HG03060 (cell line): ENCODE measurements around the gene CD46.

Experiments used
- ATAC-seq: cut with Tn5 transposase; IDR thresholded peaks from one replicate; pipeline ENCODE4 v1.9.1; 2021; ENCODE audit warnings: low read depth, moderate number of reproducible peaks; ENCODE audit not compliant: unreplicated experiment

Gene CD46

GRCh38 chr1:207793327-207793726, 41.5 kb downstream of the CD46 start:
- no peak for ATAC-seq

- no peak for ATAC-seq
Measured at GRCh38 chr1:207794861-207795260, 43.0 kb downstream of the CD46 start.

- peak; percentile 52 for ATAC-seq
Measured at GRCh38 chr1:207797229-207797973, 45.5 kb downstream of the CD46 start.

- ATAC-seq, result no peak
Measured at GRCh38 chr1:207798847-207799246, 47.0 kb downstream of the CD46 start.

- no peak for ATAC-seq
Measured at GRCh38 chr1:207799989-207800648, 48.3 kb downstream of the CD46 start.

GRCh38 chr1:207801819-207802218, 50.0 kb downstream of the CD46 start:
- ATAC-seq, result no peak

- no peak for ATAC-seq
Measured at GRCh38 chr1:207803678-207804077, 51.8 kb downstream of the CD46 start.

GRCh38 chr1:207804721-207805468, 53.0 kb downstream of the CD46 start:
- ATAC-seq, result no peak

- no peak for ATAC-seq
Measured at GRCh38 chr1:207805841-207806421, 54.1 kb downstream of the CD46 start.

- ATAC-seq, result no peak
Measured at GRCh38 chr1:207806531-207807325, 54.9 kb downstream of the CD46 start.

GRCh38 chr1:207807326-207807689, 55.5 kb downstream of the CD46 start:
- ATAC-seq, result no peak

GRCh38 chr1:207807690-207808321, 56.0 kb downstream of the CD46 start:
- no peak for ATAC-seq

GRCh38 chr1:207808322-207808705, 56.5 kb downstream of the CD46 start:
- ATAC-seq, result no peak

GRCh38 chr1:207808911-207809555, 57.2 kb downstream of the CD46 start:
- no peak for ATAC-seq

- no peak for ATAC-seq
Measured at GRCh38 chr1:207810173-207810572, 58.3 kb downstream of the CD46 start.

- no peak for ATAC-seq
Measured at GRCh38 chr1:207810606-207811295, 58.9 kb downstream of the CD46 start.

- ATAC-seq, result no peak
Measured at GRCh38 chr1:207811319-207811718, 59.5 kb downstream of the CD46 start.

GRCh38 chr1:207811920-207812720, 60.3 kb downstream of the CD46 start:
- ATAC-seq, result no peak
